IMR-90 (cell line): ENCODE data around the gene PTEN. TPM values are rescaled to one million over a fixed set of nuclear protein-coding genes. Genes with fewer than 3 reads are reported as not detected.
A peak's percentile ranks its signal among the peaks of the same experiment; 100 is the strongest.

Experiments used
- ATAC-seq: fragments of 200-7000 bp; cut with Tn5 transposase; 2 replicates; pipeline ENCODE4 v1.9.1; 2020; ENCODE audit warnings: low read depth, mild to moderate bottlenecking, moderate library complexity
- BruUV-seq: library from RNA; stranded (reverse); fragments of 400-500 nt; replicated peaks from 2 replicates; lab custom pipeline; 2021; lab: Mats Ljungman, UMichigan
- CTCF ChIA-PET: fragments of 300-600 bp; formaldehyde crosslinking; extraction: SDS; loops from one replicate; lab custom pipeline; 2021; ENCODE audit warnings: antibody characterized with exemption; lab: Yijun Ruan, JAX
- POLR2A ChIA-PET: fragments of 300-600 bp; sonication (Branson Sonifier 250); formaldehyde crosslinking; loops from one replicate; lab custom pipeline; 2022; ENCODE audit warnings: antibody characterized with exemption; ENCODE audit not compliant: unreplicated experiment; lab: Charles Lee
- DNase-seq: peaks from one replicate; pipeline ENCODE4 v3.0.0; 2013
- H2AFZ ChIP-seq: replicated peaks from 2 replicates; pipeline ENCODE3; 2013; ENCODE audit warnings: low read length, mild to moderate bottlenecking; ENCODE audit not compliant: poor library complexity
- H2AK5ac ChIP-seq: 2 replicates; pipeline ENCODE4 v1.6.1; 2013; ENCODE audit warnings: low read depth, low read length, inconsistent platforms
- H2AK9ac ChIP-seq: replicated peaks from 2 replicates; pipeline ENCODE3; 2013; ENCODE audit warnings: mild to moderate bottlenecking, low read depth, low read length, moderate library complexity; ENCODE audit not compliant: poor library complexity
- H2BK120ac ChIP-seq: 2 replicates; pipeline ENCODE4 v1.6.1; 2013; ENCODE audit warnings: low read depth, low read length, inconsistent platforms
- H2BK15ac ChIP-seq: 3 replicates; pipeline ENCODE4 v1.6.1; 2013; ENCODE audit warnings: low read depth, low read length, inconsistent platforms
- H2BK20ac ChIP-seq: 2 replicates; pipeline ENCODE4 v1.6.1; 2013; ENCODE audit warnings: low read depth, mild to moderate bottlenecking, inconsistent platforms, low read length, moderate library complexity
- H2BK5ac ChIP-seq: 2 replicates; pipeline ENCODE4 v1.6.1; 2013; ENCODE audit warnings: mild to moderate bottlenecking, low read depth, low read length, inconsistent platforms; ENCODE audit not compliant: poor library complexity, severe bottlenecking
- H3K14ac ChIP-seq: replicated peaks from 2 replicates; pipeline ENCODE4 v1.6.1; 2013; ENCODE audit warnings: low read depth, low read length, inconsistent platforms
- H3K18ac ChIP-seq: 2 replicates; pipeline ENCODE4 v1.6.1; 2013; ENCODE audit warnings: low read depth, low read length, control low read depth
- H3K23ac ChIP-seq: 2 replicates; pipeline ENCODE4 v1.6.1; 2013; ENCODE audit warnings: low read depth, low read length, inconsistent platforms
- H3K27ac ChIP-seq: 2 replicates; pipeline ENCODE4 v1.5.1; 2013; ENCODE audit warnings: mild to moderate bottlenecking, control low read depth, low read length; ENCODE audit not compliant: insufficient read depth
- H3K27me3 ChIP-seq: 2 replicates; pipeline ENCODE4 v1.6.1; 2013; ENCODE audit warnings: low read length; ENCODE audit not compliant: control insufficient read depth, insufficient read depth
- H3K36me3 ChIP-seq: 2 replicates; pipeline ENCODE4 v1.6.1; 2013; ENCODE audit warnings: low read length, mixed read lengths; ENCODE audit not compliant: control insufficient read depth, insufficient read depth
- H3K4ac ChIP-seq: 2 replicates; pipeline ENCODE4 v1.6.1; 2013; ENCODE audit warnings: low read depth, low read length, inconsistent platforms
- H3K4me1 ChIP-seq: 2 replicates; pipeline ENCODE4 v1.6.1; 2013; ENCODE audit warnings: low read length, mixed read lengths; ENCODE audit not compliant: control insufficient read depth, insufficient read depth
- H3K4me2 ChIP-seq: 2 replicates; pipeline ENCODE4 v1.6.1; 2013; ENCODE audit warnings: low read depth, mild to moderate bottlenecking, control low read depth, low read length, moderate library complexity
- H3K4me3 ChIP-seq: 2 replicates; pipeline ENCODE4 v1.5.1; 2013; ENCODE audit warnings: low read depth, mild to moderate bottlenecking, control low read depth, low read length, moderate library complexity; ENCODE audit not compliant: insufficient read depth
- H3K56ac ChIP-seq: 2 replicates; pipeline ENCODE4 v1.6.1; 2013; ENCODE audit warnings: low read length, inconsistent platforms; ENCODE audit not compliant: insufficient read depth; ENCODE audit errors: extremely low read depth
- H3K79me1 ChIP-seq, 2 experiments: 2 replicates each; pipeline ENCODE4 v1.6.1; 2013; ENCODE audit warnings: low read length in 2 of 2, inconsistent platforms in 1 of 2, low read depth in 1 of 2
- H3K9ac ChIP-seq: 2 replicates; pipeline ENCODE4 v1.6.1; 2013; ENCODE audit warnings: low read depth, low read length, control low read depth
- H3K9me1 ChIP-seq: 2 replicates; pipeline ENCODE4 v1.6.1; 2013; ENCODE audit warnings: low read length, inconsistent platforms; ENCODE audit not compliant: insufficient read depth
- H3K9me3 ChIP-seq: 2 replicates; pipeline ENCODE4 v1.6.1; 2013; ENCODE audit warnings: low read length; ENCODE audit not compliant: control insufficient read depth, insufficient read depth
- H4K20me1 ChIP-seq: 2 replicates; pipeline ENCODE4 v1.6.1; 2013; ENCODE audit warnings: low read length, inconsistent platforms; ENCODE audit not compliant: insufficient read depth
- H4K5ac ChIP-seq: 2 replicates; pipeline ENCODE4 v1.6.1; 2013; ENCODE audit warnings: mild to moderate bottlenecking, low read depth, low read length, control low read depth
- H4K8ac ChIP-seq, 2 experiments: 2 replicates each; pipeline ENCODE4 v1.6.1; 2013; ENCODE audit warnings: low read depth in 2 of 2, low read length in 2 of 2, control low read depth in 1 of 2, inconsistent platforms in 1 of 2
- H4K91ac ChIP-seq: 2 replicates; pipeline ENCODE4 v1.6.1; 2013; ENCODE audit warnings: low read depth, low read length, inconsistent platforms; ENCODE audit not compliant: insufficient read depth
- CEBPB ChIP-seq: IDR thresholded peaks from 2 replicates; pipeline ENCODE4 v1.6.1; 2012; ENCODE audit warnings: low read depth, low read length, improper control_type of control experiment
- POLR2A ChIP-seq: IDR thresholded peaks from 2 replicates; pipeline ENCODE4 v1.6.1; 2012; ENCODE audit warnings: mild to moderate bottlenecking, low read depth, low read length
- dilution Hi-C: fragments of 300-500 bp; cut with HindIII; formaldehyde crosslinking; loops from one replicate; pipeline ENCODE4 v1.14.3; 2018; ENCODE audit warnings: low sequenced_read_pairs; ENCODE audit not compliant: unreplicated experiment
- in situ Hi-C: fragments of 300-500 bp; cut with MboI; formaldehyde crosslinking; loops from 3 replicates; pipeline ENCODE4 v1.14.3; 2019; ENCODE audit warnings: low sequenced_read_pairs, inconsistent platforms, mixed read lengths
- intact Hi-C: fragments of 100-400 bp; cut with micrococcal nuclease; formaldehyde crosslinking; loops from 2 replicates; pipeline ENCODE4 v1.10.0; 2022
- polyA plus RNA-seq, 3 experiments: library from polyadenylated mRNA; depleted of rRNA; stranded (reverse); fragments of >200 nt; gene quantifications; 2 replicates each; pipeline ENCODE4 v1.2.3, GENCODE V29; 2012; ENCODE audit warnings: low replicate concordance in 1 of 3
- total RNA-seq: library from RNA; depleted of rRNA; stranded (reverse); fragments of >200 nt; gene quantifications from 2 replicates; pipeline ENCODE4 v1.2.3, GENCODE V29; 2012

PTEN gene
- total and polyA plus RNA-seq, 2 of the 4 experiments (the other 2 are of a cell fraction): 12.0 to 38.9 TPM

DNA sequence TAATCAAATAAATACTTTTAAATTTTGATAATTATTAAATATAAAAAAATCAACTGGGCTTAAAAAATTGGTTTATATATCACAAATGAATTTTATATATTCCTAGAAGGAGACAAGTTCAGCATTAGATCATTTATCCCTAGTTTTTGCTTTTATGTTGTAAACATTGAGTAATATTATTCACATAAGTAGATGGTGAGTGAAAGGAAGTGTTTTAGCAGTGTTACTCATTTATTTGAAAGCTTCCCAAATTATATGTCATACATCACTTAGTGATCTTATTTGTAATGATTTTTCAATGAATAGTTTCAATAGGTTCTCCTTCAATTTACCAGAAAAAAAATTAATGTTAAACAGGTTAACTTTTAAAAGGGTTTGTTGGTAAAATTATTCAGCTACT is 15.9 kb upstream of the PTEN start:
- in situ Hi-C loops: no loop called here
- BruUV-seq: no TSS peak

More for the DNA sequence above, 15.9 kb upstream of the PTEN start:
- H4K5ac ChIP-seq: no peak overlapping the region
- POLR2A ChIA-PET: no interaction called here
- H3K9ac ChIP-seq: no peak overlapping the region
- no peak overlapping the region for H3K14ac ChIP-seq
- intact Hi-C loops (no loop called here), dilution Hi-C loops (no loop called here)
- H3K4ac ChIP-seq: no peak overlapping the region
- H2BK20ac ChIP-seq: no peak overlapping the region
- no peak overlapping the region for H2AFZ ChIP-seq
- H3K79me1 ChIP-seq: peaks cover 0 to 10% of the 10 kb centered on the region in 2 experiments; a peak in 2 of 4 replicates
- H3K4me1 ChIP-seq: peaks cover 4% of the 10 kb centered on the region; the same call in 1 of the 2 replicates
- H3K9me3 ChIP-seq: no peaks in the 10 kb centered on the region
- H3K4me3 ChIP-seq: no peak overlapping the region
- H3K4me2 ChIP-seq: no peak overlapping the region
- H3K36me3 ChIP-seq: no peaks in the 10 kb centered on the region
- ATAC-seq: no peak
- no peak overlapping the region for H2BK120ac ChIP-seq
- no peak overlapping the region for H3K56ac ChIP-seq
- H2BK5ac ChIP-seq: no peak overlapping the region
- H4K8ac ChIP-seq: no peak overlapping the region
- H3K18ac ChIP-seq: no peak overlapping the region
- no peaks in the 10 kb centered on the region for H4K20me1 ChIP-seq
- H4K91ac ChIP-seq: no peak overlapping the region
- H3K27me3 ChIP-seq: no peaks in the 10 kb centered on the region
- no peak for TF ChIP-seq POLR2A
- peak; percentile 48 for TF ChIP-seq CEBPB
- peak; percentile 60 for DNase-seq
- no peak overlapping the region for H3K23ac ChIP-seq
- H3K9me1 ChIP-seq: peaks cover 11% of the 10 kb centered on the region
- H2AK9ac ChIP-seq: no peak overlapping the region
- CTCF ChIA-PET: no interaction called here
- no peak overlapping the region for H2AK5ac ChIP-seq
- no peak overlapping the region for H3K27ac ChIP-seq
- no peak overlapping the region for H2BK15ac ChIP-seq
